ENCODE results near the gene ACSF3. TPM values are rescaled to one million over a fixed set of nuclear protein-coding genes. Genes with fewer than 3 reads are reported as not detected.

ACSF3 gene
- total RNA-seq, 1 experiment from 2014 or later = 30.8 TPM

DNA sequence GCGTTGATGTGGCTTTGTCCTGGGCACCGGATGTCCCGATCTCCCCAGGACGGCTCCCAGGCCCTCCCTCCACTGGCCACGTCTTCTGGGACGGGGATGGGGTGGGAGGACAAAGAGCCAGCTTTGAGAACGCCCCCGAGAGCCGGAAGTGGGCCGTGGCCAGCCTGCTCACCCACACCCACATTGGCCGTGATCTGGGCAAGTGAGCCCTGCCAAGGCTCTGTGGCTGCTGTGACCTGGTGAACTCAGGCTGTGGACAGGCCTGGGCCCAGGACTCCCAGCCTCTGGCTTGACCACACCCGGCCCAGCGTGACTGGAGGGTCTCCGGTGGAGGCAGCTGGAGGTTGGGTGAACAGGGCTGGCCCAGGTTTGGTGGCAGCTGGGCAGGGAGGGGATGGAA lies 81.2 kb downstream of the ACSF3 start:
- Histone ChIP-seq H3K27me3 (ENCODE audit: control insufficient read depth, insufficient read depth, low read length) (no peaks in the 10 kb centered on the region), H3K9me3 (ENCODE audit: control insufficient read depth, insufficient read depth, low read depth, low read length) (no peaks in the 10 kb centered on the region), H3K27ac (ENCODE audit: low read length) (no peak overlapping the region), H3K4me3 (ENCODE audit: low read depth in 2 of 2, low read length in 2 of 2) (no peak overlapping the region), H3K36me3 (ENCODE audit: control insufficient read depth, insufficient read depth, low read length) (no peaks in the 10 kb centered on the region), H3K4me1 (ENCODE audit: control insufficient read depth, insufficient read depth, low read length) (peaks cover 2% of the 10 kb centered on the region; the same call in 1 of the 2 replicates)
- CTCF ChIA-PET = no interaction called here
- no TSS peak for BruUV-seq (replicated peaks)
- DNase-seq (ENCODE audit: low read depth, low spot score) (no peak), ATAC-seq (no peak)
- TF ChIP-seq TCF7L2 (IDR thresholded peaks at IDR 0.05; ENCODE audit: low read depth, low read length) (no peak), POLR2AphosphoS5 (IDR thresholded peaks at IDR 0.05; ENCODE audit: low read depth, low read length) (no peak), SIN3A (IDR thresholded peaks at IDR 0.05; ENCODE audit: borderline replicate concordance, insufficient read depth, low read depth, low read length) (no peak)
- TF ChIP-seq, protein P1, sequence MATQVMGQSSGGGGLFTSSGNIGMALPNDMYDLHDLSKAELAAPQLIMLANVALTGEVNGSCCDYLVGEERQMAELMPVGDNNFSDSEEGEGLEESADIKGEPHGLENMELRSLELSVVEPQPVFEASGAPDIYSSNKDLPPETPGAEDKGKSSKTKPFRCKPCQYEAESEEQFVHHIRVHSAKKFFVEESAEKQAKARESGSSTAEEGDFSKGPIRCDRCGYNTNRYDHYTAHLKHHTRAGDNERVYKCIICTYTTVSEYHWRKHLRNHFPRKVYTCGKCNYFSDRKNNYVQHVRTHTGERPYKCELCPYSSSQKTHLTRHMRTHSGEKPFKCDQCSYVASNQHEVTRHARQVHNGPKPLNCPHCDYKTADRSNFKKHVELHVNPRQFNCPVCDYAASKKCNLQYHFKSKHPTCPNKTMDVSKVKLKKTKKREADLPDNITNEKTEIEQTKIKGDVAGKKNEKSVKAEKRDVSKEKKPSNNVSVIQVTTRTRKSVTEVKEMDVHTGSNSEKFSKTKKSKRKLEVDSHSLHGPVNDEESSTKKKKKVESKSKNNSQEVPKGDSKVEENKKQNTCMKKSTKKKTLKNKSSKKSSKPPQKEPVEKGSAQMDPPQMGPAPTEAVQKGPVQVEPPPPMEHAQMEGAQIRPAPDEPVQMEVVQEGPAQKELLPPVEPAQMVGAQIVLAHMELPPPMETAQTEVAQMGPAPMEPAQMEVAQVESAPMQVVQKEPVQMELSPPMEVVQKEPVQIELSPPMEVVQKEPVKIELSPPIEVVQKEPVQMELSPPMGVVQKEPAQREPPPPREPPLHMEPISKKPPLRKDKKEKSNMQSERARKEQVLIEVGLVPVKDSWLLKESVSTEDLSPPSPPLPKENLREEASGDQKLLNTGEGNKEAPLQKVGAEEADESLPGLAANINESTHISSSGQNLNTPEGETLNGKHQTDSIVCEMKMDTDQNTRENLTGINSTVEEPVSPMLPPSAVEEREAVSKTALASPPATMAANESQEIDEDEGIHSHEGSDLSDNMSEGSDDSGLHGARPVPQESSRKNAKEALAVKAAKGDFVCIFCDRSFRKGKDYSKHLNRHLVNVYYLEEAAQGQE (IDR thresholded peaks at IDR 0.05; ENCODE audit: insufficient read depth in 1 of 2, low read depth in 2 of 2, low read length in 1 of 2) = no peak
- TF ChIP-seq, protein P2, sequence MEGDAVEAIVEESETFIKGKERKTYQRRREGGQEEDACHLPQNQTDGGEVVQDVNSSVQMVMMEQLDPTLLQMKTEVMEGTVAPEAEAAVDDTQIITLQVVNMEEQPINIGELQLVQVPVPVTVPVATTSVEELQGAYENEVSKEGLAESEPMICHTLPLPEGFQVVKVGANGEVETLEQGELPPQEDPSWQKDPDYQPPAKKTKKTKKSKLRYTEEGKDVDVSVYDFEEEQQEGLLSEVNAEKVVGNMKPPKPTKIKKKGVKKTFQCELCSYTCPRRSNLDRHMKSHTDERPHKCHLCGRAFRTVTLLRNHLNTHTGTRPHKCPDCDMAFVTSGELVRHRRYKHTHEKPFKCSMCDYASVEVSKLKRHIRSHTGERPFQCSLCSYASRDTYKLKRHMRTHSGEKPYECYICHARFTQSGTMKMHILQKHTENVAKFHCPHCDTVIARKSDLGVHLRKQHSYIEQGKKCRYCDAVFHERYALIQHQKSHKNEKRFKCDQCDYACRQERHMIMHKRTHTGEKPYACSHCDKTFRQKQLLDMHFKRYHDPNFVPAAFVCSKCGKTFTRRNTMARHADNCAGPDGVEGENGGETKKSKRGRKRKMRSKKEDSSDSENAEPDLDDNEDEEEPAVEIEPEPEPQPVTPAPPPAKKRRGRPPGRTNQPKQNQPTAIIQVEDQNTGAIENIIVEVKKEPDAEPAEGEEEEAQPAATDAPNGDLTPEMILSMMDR (IDR thresholded peaks at IDR 0.05) = no peak
- POLR2A ChIA-PET = no interaction called here
- in situ Hi-C loops (cut with HindIII; ENCODE audit: low pct_unique_long_range_greater_than_20kb, low sequenced_read_pairs) = no loop called here
- intact Hi-C loops (cut with micrococcal nuclease; ENCODE audit: unreplicated experiment) = no loop called here

DNA sequence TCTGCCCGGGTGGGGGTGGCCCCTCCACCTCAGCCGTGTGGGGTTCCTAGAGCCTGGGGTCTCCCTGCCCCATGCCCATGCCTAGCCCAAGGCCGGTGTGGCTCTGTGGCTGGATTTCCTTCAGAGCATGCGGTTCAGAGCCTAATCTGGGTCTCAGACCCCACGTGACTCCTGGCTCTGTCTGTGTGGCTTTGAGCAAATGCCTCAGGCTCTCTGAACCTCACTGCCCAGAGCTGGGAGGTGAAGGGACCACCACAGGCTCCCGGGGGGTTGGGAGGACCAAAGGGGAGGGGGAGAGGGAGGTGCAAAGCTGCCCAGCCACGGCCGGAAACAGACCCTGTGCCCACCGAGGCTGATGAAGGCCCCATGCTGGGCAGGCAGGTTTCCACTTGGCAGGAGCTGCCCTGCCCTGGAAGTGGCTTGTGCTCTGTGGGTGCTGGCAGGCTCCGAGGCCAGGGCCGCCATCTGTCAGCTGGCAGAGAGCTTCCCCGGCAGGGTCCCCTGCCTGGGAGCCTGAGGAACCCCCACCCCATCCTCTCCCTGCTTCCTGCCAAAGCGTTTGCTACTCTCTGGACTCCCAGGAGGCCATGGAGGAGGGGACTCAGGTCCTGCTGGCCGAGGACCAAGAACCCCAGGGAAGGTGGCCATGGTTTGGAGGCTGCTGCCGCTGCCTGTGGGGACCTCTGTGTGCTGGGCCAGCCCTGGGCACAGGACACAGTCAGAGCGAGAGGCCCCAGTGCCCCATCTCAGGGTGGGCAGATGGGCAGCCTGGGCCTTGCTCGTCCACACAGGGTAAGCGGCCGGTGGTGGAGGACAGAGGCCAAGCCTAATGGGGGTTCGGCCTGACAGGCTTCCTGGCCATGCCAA lies 81.9 kb downstream of the ACSF3 start:
- BruUV-seq (replicated peaks) = no TSS peak
- peaks cover 2% of the 10 kb centered on the region; the same call in 1 of the 2 replicates for H3K4me1 ChIP-seq (ENCODE audit: control insufficient read depth, insufficient read depth, low read length)
- DNase-seq (ENCODE audit: low read depth, low spot score) (no peak), ATAC-seq (no peak)
- no peak overlapping the region for H3K4me3 ChIP-seq (ENCODE audit: low read depth in 2 of 2, low read length in 2 of 2)
- ChIA-PET POLR2A (no interaction called here), CTCF (no interaction called here)
- no peaks in the 10 kb centered on the region for H3K36me3 ChIP-seq (ENCODE audit: control insufficient read depth, insufficient read depth, low read length)
- intact Hi-C loops (cut with micrococcal nuclease; ENCODE audit: unreplicated experiment) (no loop called here), in situ Hi-C loops (cut with HindIII; ENCODE audit: low pct_unique_long_range_greater_than_20kb, low sequenced_read_pairs) (no loop called here)
- no peak for TF ChIP-seq SIN3A (IDR thresholded peaks at IDR 0.05; ENCODE audit: borderline replicate concordance, insufficient read depth, low read depth, low read length)
- TF ChIP-seq, protein P1 (IDR thresholded peaks at IDR 0.05; ENCODE audit: insufficient read depth in 1 of 2, low read depth in 2 of 2, low read length in 1 of 2) = no peak
- TF ChIP-seq, protein P2 (IDR thresholded peaks at IDR 0.05) = no peak
- no peak for TF ChIP-seq TCF7L2 (IDR thresholded peaks at IDR 0.05; ENCODE audit: low read depth, low read length)
- no peaks in the 10 kb centered on the region for H3K9me3 ChIP-seq (ENCODE audit: control insufficient read depth, insufficient read depth, low read depth, low read length)
- H3K27ac ChIP-seq (ENCODE audit: low read length) = no peak overlapping the region
- no peaks in the 10 kb centered on the region for H3K27me3 ChIP-seq (ENCODE audit: control insufficient read depth, insufficient read depth, low read length)

Data from Panc1 (cell line).